Kidney (tissue), 14 donors: Measurements from ENCODE around the gene KDM6B. TPM values are rescaled to one million over a fixed set of nuclear protein-coding genes. Genes with fewer than 3 reads are reported as not detected.

Experiments
- DNase-seq, 5 donors: peaks; one replicate each; pipeline ENCODE4 v3.0.0-alpha.2; 2013 to 2020
- FAIRE-seq: peaks from 2 replicates; lab custom pipeline; 2012; peaks lifted over from hg19 to GRCh38; lab: Jason Lieb, UNC
- H3K27ac ChIP-seq, 2 donors: one replicate each; pipeline ENCODE4 v1.7.0; 2013; ENCODE audit warnings: low read depth in 2 of 2, low read length in 2 of 2, inconsistent platforms in 1 of 2
- H3K27me3 ChIP-seq: one replicate; pipeline ENCODE4 v1.7.1; 2013; ENCODE audit warnings: low read length, inconsistent platforms; ENCODE audit not compliant: control insufficient read depth, insufficient read depth
- H3K36me3 ChIP-seq, 3 donors: one replicate each; pipeline versions ENCODE4 v1.7.0 to v1.7.1; 2013; ENCODE audit warnings: low read length in 3 of 3, control low read depth in 1 of 3, inconsistent platforms in 1 of 3; ENCODE audit not compliant: insufficient read depth in 3 of 3, control insufficient read depth in 2 of 3
- H3K4me1 ChIP-seq, 3 donors: one replicate each; pipeline versions ENCODE4 v1.7.0 to v1.7.1; 2013; ENCODE audit warnings: low read length in 3 of 3, inconsistent platforms in 1 of 3, low read depth in 1 of 3; ENCODE audit not compliant: control insufficient read depth in 2 of 3, insufficient read depth in 2 of 3
- H3K4me3 ChIP-seq, 3 donors: one replicate each; pipeline versions ENCODE4 v1.7.0 to v1.8.1; 2013; ENCODE audit warnings: low read length in 3 of 3, control low read depth in 1 of 3, inconsistent platforms in 1 of 3
- H3K9ac ChIP-seq, 3 donors: one replicate each; pipeline versions ENCODE4 v1.7.0 to v1.7.1; 2013; ENCODE audit warnings: low read length in 3 of 3, control low read depth in 1 of 3, inconsistent platforms in 1 of 3
- H3K9me3 ChIP-seq, 3 donors: one replicate each; pipeline versions ENCODE4 v1.7.0 to v1.7.1; 2013; ENCODE audit warnings: low read length in 3 of 3, control low read depth in 1 of 3, inconsistent platforms in 1 of 3; ENCODE audit not compliant: control insufficient read depth in 2 of 3, insufficient read depth in 1 of 3
- CTCF ChIP-seq: IDR thresholded peaks from 3 replicates; pipeline ENCODE4 v1.5.1; 2012; ENCODE audit warnings: mild to moderate bottlenecking, moderate library complexity, borderline replicate concordance; ENCODE audit not compliant: insufficient read depth; ENCODE audit errors: extremely low read depth
- intact Hi-C: fragments of 100-400 bp; cut with DNase I; formaldehyde crosslinking; loops from one replicate; pipeline ENCODE4 v1.11.1; 2022
- polyA plus RNA-seq: library from polyadenylated mRNA; stranded (reverse); fragments of 350-450 nt; fragmentation: Illumina TruSeq; extraction: RNeasy Lipid Tissue Mini Kit (QIAGEN cat#74804); gene quantifications from one replicate; pipeline ENCODE4 v1.2.3, GENCODE V29; 2014; ENCODE audit warnings: low read depth, low replicate concordance; ENCODE audit not compliant: insufficient read depth
- total RNA-seq: library from RNA; stranded (reverse); fragmentation: NEBNext Ultra II Directional; extraction: Animal tissue kit (Norgen Biotek cat#: 25700); gene quantifications from one replicate; pipeline ENCODE4 v1.2.1, GENCODE V29; 2021
- donor health status: control.
- donor health status: control.
- donor health status: control.
- donor health status: control.
- donor health status: control.
- donor health status: DM: yes; HTN: yes; CAD: no.
- donor health status: Normal renal cell carcinoma (clear cell type).

Gene KDM6B
- total and polyA plus RNA-seq, 2 donors from 2014 or later = 3.9 to 32.3 TPM

DNA sequence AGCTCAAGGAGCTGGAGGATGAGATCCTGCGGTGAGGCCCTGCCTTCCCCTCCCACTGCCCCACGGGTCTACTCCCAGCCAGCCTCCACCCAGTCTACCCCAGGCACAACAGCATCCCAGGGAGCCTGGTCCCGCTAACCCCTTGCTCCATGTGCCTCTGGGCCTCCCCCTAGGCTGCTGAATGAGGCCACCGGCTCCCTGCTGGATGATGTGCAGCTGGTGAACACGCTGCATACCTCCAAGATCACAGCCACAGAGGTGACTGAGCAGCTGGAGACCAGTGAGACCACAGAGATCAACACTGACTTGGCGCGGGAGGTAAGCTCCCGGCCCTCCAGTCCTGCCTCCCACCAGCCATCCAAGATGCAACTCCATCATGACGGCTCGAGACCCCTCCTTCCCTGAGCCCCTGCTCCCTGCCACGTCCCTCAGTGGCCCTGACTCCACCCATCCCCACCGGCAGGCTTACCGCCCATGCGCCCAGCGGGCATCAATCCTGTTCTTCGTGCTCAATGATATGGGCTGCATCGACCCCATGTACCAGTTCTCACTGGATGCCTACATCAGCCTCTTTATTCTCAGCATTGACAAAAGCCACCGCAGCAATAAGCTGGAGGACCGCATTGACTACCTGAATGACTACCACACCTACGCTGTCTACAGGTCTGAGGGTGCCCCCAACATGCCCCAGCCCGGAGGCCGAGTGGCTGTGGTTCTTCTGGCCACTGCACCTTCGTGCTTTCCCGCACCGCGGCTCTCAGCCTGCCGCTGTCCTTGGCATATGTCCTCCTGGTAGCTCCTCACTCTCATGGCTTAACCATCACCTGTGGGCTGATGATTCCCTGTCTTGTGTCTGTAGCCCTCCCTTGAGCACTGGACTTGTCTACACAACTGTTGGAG is 15.0 kb upstream of the KDM6B start:
- H3K4me3 ChIP-seq = no peak overlapping the region

GRCh38 chr17:7820231-7820630 is 13.8 kb upstream of the KDM6B start:
- Histone ChIP-seq H3K27ac (no peak overlapping the region), H3K4me3 (no peak overlapping the region), H3K27me3 (no peaks in the 10 kb centered on the region), H3K9me3 (no peaks in the 10 kb centered on the region), H3K4me1 (no peaks in the 10 kb centered on the region), H3K9ac (no peak overlapping the region), H3K36me3 (no peaks in the 10 kb centered on the region)
- no peak for TF ChIP-seq CTCF
- DNase-seq (no peak), FAIRE-seq (no peak)
- intact Hi-C loops = no loop called here

More for the DNA sequence above, 15.0 kb upstream of the KDM6B start:
- Histone ChIP-seq H3K36me3 (no peaks in the 10 kb centered on the region), H3K4me1 (no peaks in the 10 kb centered on the region), H3K9ac (no peak overlapping the region), H3K27ac (no peak overlapping the region), H3K27me3 (no peaks in the 10 kb centered on the region), H3K9me3 (no peaks in the 10 kb centered on the region)
- intact Hi-C loops = no loop called here
- FAIRE-seq (no peak), DNase-seq (no peak)
- no peak for TF ChIP-seq CTCF

DNA sequence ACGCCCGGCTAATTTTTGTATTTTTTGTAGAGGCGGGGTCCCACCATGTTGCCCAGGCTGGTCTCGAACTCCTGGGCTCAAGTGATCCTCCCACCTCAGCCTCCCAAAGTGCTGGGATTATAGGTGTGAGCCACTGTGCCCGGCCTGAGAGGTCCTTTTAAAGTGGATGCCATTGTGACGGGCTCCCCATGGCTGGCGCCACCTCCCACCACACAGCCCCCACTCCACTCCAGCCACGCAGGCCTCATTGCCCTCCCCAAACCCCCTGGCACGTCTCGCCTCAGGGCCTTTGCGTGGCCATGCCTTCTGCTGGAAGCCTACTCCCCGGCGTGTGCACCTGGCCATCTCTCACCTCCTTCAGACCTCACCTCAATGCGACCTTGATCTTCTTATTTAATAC is 11.9 kb upstream of the KDM6B start:
- Histone ChIP-seq H3K4me1 (no peaks in the 10 kb centered on the region), H3K9me3 (no peaks in the 10 kb centered on the region), H3K9ac (no peak overlapping the region), H3K27me3 (no peaks in the 10 kb centered on the region), H3K27ac (no peak overlapping the region), H3K36me3 (no peaks in the 10 kb centered on the region), H3K4me3 (no peak overlapping the region)
- FAIRE-seq = no peak
- DNase-seq = no peak
- TF ChIP-seq CTCF = no peak
- intact Hi-C loops = no loop called here
